ENCODE results near the gene FGFBP2.

The FGFBP2 gene

DNA sequence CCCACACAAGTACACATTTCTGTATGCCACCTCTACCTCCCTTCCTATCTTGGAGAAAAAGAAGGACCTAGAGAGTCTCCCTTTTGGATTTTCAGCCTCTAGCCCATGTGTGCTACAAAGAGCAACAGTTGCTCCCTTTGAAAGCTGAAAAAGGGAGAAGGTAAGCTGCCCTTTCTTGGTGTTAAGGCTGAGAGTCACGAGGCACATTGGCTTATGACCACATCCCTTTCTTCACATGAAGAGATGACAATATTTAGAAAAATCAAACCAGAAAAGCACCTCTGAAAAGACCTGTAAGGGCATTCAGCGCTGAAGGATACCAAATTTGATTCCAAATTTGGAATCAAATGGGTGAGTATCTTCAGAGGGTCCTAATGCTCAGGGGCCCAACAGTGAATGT is 18.1 kb downstream of the FGFBP2 start:
- TF ChIP-seq, protein P1, sequence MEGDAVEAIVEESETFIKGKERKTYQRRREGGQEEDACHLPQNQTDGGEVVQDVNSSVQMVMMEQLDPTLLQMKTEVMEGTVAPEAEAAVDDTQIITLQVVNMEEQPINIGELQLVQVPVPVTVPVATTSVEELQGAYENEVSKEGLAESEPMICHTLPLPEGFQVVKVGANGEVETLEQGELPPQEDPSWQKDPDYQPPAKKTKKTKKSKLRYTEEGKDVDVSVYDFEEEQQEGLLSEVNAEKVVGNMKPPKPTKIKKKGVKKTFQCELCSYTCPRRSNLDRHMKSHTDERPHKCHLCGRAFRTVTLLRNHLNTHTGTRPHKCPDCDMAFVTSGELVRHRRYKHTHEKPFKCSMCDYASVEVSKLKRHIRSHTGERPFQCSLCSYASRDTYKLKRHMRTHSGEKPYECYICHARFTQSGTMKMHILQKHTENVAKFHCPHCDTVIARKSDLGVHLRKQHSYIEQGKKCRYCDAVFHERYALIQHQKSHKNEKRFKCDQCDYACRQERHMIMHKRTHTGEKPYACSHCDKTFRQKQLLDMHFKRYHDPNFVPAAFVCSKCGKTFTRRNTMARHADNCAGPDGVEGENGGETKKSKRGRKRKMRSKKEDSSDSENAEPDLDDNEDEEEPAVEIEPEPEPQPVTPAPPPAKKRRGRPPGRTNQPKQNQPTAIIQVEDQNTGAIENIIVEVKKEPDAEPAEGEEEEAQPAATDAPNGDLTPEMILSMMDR (IDR thresholded peaks at IDR 0.05; ENCODE audit: insufficient read depth, missing control alignments), result no peak
- FAIRE-seq (no peak), DNase-seq (ENCODE audit: insufficient read length, low spot score) (no peak)

DNA sequence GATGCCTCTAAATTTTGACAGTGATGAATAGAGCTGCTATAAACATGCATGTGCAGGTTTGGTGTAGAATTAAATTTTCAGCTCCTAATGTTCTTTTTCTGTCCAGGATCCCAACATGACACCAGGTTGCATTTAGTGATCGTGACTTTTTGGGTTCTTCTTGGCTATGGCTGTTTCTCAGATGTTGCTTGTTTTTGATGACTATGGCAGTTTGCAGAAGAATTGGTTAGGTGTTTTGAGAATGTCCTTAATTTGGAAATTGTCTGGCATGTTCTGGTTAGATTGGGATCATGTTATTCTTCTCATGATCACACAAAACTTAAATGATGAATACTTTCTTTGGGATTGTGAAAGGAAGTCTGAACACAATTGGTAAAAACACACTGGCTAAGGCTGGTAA is 20.7 kb downstream of the FGFBP2 start:
- DNase-seq (ENCODE audit: insufficient read length, low spot score), result no peak
- FAIRE-seq, result no peak
- TF ChIP-seq, protein P1 (IDR thresholded peaks at IDR 0.05; ENCODE audit: insufficient read depth, missing control alignments), result no peak

DNA sequence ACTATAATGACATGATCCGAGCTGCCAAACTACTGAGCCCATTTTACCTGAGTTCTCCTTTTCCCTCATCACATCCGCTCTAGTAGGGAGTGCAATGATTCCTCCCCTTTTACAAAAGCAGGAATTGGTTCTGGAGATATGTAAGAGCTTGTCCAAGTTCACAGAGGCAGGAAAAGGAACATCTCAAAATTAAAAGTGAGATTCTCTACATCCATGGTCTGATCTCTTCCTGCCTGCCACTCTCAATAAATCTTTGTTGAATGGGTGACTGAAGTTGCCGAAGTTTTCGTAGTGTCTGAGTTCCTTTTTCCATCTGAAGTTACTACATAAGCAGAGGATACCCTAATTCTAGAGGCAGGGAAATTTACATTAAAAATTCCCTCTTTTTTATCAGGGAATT is 24.3 kb downstream of the FGFBP2 start, which contains the start of gene FGFBP1:
FGFBP1 (minus strand) TSS at position 101 of the 400 bp plus-strand sequence. CDS start 2,108 bp downstream, outside the sequence.
- DNase-seq (ENCODE audit: insufficient read length, low spot score), result no peak
- TF ChIP-seq, protein P1 (IDR thresholded peaks at IDR 0.05; ENCODE audit: insufficient read depth, missing control alignments), result no peak

DNA sequence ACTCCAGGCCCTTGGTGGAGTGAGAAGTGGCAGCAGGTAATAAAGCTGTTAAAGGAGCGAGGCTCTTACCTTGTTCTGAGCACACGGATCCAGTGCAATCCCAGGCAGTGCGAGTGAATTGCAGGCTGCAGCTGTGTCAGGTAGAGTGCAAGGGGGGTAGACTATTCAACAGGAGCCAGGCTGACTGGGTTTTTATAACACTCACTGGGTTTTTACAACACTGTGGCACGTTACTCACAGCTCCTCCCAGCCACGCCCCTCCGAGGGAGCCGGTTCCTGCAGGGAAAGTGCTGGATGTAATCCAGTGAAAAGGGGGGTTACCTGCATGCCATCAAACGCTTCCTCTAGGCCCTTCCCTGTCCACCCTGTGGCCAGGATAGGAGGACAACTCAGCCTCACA is 24.8 kb downstream of the FGFBP2 start:
- DNase-seq (ENCODE audit: insufficient read length, low spot score) (no peak), FAIRE-seq (no peak)
- TF ChIP-seq, protein P1 (IDR thresholded peaks at IDR 0.05; ENCODE audit: insufficient read depth, missing control alignments), result no peak

More for the DNA sequence above, 24.3 kb downstream of the FGFBP2 start, which contains the start of gene FGFBP1:
- FAIRE-seq, result no peak

DNA sequence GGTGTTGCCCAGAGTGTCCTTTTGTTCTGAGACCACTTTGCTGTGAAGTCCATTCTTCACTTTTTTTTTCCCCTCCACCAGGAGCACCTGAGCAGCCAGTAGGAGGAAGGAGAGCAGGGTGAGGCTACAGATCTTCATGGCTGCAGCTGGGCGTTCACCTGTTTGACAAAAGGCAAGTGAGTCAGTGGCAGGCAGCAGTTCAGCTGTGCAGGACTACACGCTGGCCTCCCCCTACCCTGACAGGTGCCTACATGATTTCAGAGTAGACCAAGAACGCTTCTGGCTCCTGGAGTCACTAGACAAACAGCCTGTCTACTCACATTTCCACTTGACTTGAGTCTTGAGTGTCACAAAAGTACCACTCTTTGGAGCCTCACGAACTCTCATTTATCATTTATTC is 26.5 kb downstream of the FGFBP2 start:
- DNase-seq (ENCODE audit: insufficient read length, low spot score) (no peak), FAIRE-seq (no peak)
- TF ChIP-seq, protein P1 (IDR thresholded peaks at IDR 0.05; ENCODE audit: insufficient read depth, missing control alignments), result no peak

DNA sequence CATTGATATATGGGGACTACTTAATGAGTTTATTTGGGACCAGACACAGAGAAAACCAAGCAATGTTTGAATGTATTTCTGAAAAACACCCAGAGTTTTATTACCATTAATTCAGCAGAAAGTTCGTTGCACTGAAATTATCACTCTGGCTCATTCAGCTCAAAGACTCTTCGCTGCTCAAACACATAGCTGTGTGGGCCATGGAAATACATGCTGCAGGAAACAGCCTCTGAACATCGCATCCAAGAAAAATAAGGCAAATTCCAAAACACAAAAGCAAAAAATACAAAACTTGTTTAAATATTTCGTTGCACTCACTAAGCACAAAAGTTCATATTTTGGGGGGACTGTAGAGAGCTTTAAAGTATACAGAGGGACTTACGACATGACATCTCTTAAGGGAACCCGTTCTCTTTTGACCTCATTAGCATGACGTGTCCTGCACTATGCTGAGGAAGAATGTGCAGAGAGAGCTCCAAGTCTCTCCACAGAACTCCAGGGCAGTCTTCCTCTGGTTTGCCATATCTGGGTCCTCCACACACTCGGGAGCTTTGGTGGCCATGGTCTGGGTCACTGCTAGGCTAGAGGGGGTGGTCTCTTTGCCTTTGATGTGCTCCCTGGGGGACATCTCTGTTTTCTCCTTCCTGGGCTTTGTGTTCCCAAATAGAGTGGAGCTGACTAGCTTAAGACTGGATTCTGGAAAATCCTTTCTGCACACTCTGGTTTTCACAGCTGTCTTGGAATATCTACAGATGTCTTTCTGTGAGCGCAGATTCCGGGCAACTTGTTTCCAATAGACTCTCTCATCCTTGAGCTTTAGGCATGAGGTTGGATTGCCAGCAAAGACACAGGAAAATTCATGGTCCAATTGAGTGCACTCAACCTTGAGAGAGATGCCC is 27.2 kb downstream of the FGFBP2 start:
- TF ChIP-seq, protein P1 (IDR thresholded peaks at IDR 0.05; ENCODE audit: insufficient read depth, missing control alignments), result no peak
- FAIRE-seq (no peak), DNase-seq (ENCODE audit: insufficient read length, low spot score) (no peak)

DNA sequence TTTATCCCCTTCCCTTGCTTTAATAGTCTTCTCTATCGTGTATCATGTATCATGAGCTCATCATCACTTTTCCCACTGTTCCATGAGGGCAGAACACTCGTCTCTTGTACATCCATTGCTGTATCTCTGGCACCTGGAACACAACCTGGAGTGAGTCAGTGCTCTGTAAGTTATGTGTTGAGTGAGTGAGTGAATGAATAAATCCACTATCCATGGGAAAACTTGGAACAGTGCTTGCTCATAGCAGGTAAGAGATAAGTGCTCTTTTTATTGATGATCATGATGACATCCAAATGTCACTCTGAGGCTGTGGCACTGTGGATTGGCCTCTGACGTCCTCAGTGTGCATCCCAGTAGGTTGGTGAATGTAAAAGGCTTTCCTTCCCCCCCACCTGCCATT is 28.7 kb downstream of the FGFBP2 start:
- DNase-seq (ENCODE audit: insufficient read length, low spot score) (no peak), FAIRE-seq (no peak)
- TF ChIP-seq, protein P1 (IDR thresholded peaks at IDR 0.05; ENCODE audit: insufficient read depth, missing control alignments), result no peak

All from D721Med (cell line).